ENCODE results near the gene NAALADL2.

DNA sequence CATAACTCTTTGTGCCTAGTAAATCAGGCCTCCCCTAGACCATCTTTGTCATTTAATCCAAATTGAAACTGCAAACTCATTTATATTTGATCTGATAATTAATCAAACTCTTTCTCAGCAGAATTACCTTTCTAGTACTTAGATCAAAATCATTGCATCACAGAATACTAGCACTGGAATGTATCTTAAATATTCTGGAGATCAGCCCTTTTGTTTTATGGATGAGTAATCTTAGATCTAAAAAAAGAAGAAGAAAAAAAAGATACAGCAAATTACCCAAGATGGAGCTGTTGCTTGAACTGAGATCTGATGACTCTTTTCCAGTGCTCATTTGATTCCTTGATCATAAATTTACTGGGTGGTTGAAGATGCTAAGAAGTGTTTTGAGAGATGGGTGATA is 47.9 kb downstream of the NAALADL2 start:
- no peak for TF ChIP-seq POLR2AphosphoS5 (IDR thresholded peaks at IDR 0.05; ENCODE audit: insufficient read depth in 1 of 2, low read depth in 1 of 2)
- TF ChIP-seq, protein P1, sequence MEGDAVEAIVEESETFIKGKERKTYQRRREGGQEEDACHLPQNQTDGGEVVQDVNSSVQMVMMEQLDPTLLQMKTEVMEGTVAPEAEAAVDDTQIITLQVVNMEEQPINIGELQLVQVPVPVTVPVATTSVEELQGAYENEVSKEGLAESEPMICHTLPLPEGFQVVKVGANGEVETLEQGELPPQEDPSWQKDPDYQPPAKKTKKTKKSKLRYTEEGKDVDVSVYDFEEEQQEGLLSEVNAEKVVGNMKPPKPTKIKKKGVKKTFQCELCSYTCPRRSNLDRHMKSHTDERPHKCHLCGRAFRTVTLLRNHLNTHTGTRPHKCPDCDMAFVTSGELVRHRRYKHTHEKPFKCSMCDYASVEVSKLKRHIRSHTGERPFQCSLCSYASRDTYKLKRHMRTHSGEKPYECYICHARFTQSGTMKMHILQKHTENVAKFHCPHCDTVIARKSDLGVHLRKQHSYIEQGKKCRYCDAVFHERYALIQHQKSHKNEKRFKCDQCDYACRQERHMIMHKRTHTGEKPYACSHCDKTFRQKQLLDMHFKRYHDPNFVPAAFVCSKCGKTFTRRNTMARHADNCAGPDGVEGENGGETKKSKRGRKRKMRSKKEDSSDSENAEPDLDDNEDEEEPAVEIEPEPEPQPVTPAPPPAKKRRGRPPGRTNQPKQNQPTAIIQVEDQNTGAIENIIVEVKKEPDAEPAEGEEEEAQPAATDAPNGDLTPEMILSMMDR (IDR thresholded peaks at IDR 0.05): no peak

All from vagina (tissue), 2 donors.